HAP-1 (cell line): ENCODE measurements around the gene GFOD1.
"Not testable (repeated sequence)": the region's sequence is repeated elsewhere in the genome, so short reads cannot be mapped to it uniquely, and the experiment has no call there.

Experiments
- DNase-seq, 2 experiments: peaks; one replicate each; pipeline ENCODE4 v3.0.0-alpha.2; 2016 to 2020; ENCODE audit warnings: low spot score in 2 of 2
- H3K27me3 ChIP-seq: fragments of 250-450 bp; sonication (Bioruptor Pico); 2 replicates; pipeline ENCODE4 v1.5.1; 2020; ENCODE audit warnings: low read depth, mild to moderate bottlenecking, moderate library complexity
- H3K36me3 ChIP-seq: fragments of 250-450 bp; sonication (Bioruptor Pico); replicated peaks from 2 replicates; pipeline ENCODE4 v1.5.1; 2020; ENCODE audit warnings: mild to moderate bottlenecking
- H3K4me1 ChIP-seq: fragments of 250-450 bp; sonication (Bioruptor Pico); 2 replicates; pipeline ENCODE4 v1.5.1; 2020; ENCODE audit warnings: mild to moderate bottlenecking
- H3K4me3 ChIP-seq: fragments of 250-450 bp; sonication (Bioruptor Pico); 2 replicates; pipeline ENCODE4 v1.5.1; 2020; ENCODE audit warnings: mild to moderate bottlenecking, moderate library complexity
- H3K9me3 ChIP-seq: fragments of 250-450 bp; sonication (Bioruptor Pico); 2 replicates; pipeline ENCODE4 v1.5.1; 2020; ENCODE audit warnings: mild to moderate bottlenecking, moderate library complexity
- in situ Hi-C: fragments of 300-500 bp; cut with MboI; formaldehyde crosslinking; loops from 3 replicates; pipeline ENCODE4 v1.14.3; 2020; ENCODE audit warnings: low sequenced_read_pairs, inconsistent platforms, mixed read lengths

GFOD1 gene

DNA sequence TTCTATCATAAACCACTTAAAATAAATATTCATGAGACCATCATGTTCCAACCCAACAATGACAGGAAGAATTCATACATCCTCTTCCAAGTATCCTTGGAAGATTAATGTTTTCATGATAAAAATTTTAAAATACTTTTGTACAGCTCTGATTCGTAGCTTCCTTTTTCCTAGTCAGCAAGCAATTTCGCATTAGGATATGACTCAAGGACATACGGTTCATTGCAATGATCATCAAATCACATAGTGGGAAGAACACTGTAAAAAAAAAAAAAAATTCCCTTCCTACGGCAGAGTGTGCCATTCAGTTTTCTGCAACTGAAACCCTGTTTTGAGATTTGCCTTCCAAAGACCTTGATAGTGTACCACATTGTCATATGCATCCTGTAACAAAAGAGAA lies 35.3 kb upstream of the GFOD1 start:
- Histone ChIP-seq H3K36me3 (no peaks in the 10 kb centered on the region), H3K27me3 (no peaks in the 10 kb centered on the region), H3K4me1 (no peaks in the 10 kb centered on the region), H3K4me3 (no peak overlapping the region), H3K9me3 (no peaks in the 10 kb centered on the region)
- DNase-seq = no peak
- in situ Hi-C loops = no loop called here

DNA sequence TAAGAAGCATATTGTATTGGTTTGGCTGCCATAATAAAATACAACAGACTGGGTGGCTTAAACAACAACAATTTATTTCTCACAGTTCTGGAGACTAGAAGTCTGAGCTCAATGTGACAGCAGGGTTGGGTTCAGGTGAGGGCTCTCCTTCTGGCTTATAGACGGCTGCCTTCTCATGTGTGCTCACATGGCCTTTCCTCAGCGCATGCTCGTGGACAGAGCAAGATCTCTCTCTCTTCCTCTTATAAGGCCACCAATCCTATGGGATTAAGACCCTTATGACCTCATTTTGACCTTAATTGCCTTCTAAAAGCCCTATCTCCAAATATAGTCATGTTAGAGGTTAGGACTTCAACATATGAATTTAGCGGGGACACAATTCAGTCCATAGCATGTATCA lies 32.4 kb upstream of the GFOD1 start:
- no peaks in the 10 kb centered on the region for H3K27me3 ChIP-seq
- in situ Hi-C loops = no loop called here
- no peak for DNase-seq
- no peaks in the 10 kb centered on the region for H3K4me1 ChIP-seq
- H3K4me3 ChIP-seq = no peak overlapping the region
- H3K36me3 ChIP-seq = no peaks in the 10 kb centered on the region
- no peaks in the 10 kb centered on the region for H3K9me3 ChIP-seq

DNA sequence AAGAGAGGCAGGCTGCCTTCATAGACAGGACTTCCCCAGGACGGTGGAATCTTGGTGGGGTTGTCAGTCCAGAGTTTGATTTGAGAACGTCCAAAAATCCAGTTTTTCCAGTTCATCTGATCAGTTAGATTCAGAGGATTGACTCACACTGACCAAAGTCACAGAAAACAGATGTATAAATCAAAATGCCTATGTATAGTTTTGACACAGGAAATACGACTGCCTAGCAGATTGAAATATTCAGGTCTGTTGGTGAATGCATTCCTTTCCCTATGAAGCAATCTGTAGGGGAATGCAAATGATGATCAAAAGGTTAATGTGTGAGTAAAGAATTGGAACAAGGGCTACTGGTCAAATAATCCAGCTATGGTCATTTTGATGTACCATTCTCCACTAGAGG lies 29.7 kb upstream of the GFOD1 start:
- Histone ChIP-seq H3K4me3 (no peak overlapping the region), H3K36me3 (no peaks in the 10 kb centered on the region), H3K27me3 (no peaks in the 10 kb centered on the region), H3K9me3 (no peaks in the 10 kb centered on the region), H3K4me1 (no peaks in the 10 kb centered on the region)
- in situ Hi-C loops = no loop called here
- no peak for DNase-seq

DNA sequence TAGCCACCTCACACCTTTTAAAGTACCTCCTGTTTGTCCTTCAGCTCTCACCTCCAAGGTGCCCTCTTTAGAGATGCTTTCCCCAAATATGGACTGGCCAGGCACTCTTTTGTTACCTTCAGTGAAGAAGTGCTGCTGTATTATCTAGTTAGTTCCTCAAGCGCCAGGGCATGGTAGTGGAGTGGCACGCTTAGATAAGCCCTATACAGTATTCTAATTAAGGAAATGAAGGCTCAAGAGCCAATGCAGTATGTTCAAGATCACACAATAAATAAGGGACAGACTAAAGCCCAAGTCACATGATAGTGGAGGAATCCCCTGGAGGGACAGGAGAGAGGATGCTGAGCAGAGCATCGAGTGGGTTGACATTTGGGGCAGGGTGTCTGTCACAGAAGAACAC lies 28.5 kb upstream of the GFOD1 start:
- in situ Hi-C loops = no loop called here
- Histone ChIP-seq H3K4me1 (no peaks in the 10 kb centered on the region), H3K9me3 (no peaks in the 10 kb centered on the region), H3K27me3 (no peaks in the 10 kb centered on the region), H3K4me3 (no peak overlapping the region), H3K36me3 (no peaks in the 10 kb centered on the region)
- DNase-seq = no peak

DNA sequence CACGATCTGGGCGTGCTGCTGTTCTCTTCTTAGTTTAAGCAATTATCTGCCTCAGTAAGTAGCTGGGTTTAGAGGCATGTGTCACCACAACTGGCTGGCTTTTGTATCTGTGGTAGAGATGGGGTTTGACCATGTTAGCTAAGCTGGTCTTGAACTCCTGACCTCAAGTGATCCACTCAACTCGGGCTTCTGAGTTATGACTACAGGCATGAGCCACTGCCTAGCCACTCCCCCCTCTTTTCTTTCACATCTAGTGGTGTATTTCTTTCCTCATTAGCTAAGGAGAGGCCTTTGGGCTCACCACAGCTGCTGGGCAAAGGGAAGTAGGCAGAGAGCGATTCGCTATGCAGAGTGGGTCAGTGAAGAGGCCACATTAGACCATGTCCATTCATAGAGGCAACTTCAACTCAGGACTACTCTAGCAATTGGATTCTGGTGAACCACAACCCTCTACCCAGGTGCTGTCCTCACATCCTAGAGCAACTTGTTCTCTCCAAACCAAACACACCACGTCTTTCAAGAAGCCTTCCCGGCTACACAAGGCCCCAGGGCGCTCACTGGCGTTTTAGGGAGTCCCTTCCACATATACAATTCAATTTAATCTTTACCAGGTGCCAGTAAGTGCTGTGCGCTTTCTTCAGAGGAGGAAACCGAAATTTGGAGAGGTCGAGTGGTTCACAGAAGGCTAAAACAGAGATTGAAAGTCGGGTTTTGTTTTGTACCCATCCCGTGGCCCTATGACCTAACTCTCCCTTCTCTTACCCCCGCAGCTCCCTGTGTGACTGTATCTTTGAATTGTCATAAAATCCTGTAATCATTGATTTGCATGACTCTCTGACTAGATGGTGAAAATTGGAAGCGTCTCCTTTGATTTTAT lies 26.5 kb upstream of the GFOD1 start:
- no peaks in the 10 kb centered on the region for H3K27me3 ChIP-seq
- no peaks in the 10 kb centered on the region for H3K36me3 ChIP-seq
- H3K4me3 ChIP-seq = no peak overlapping the region
- H3K4me1 ChIP-seq = no peaks in the 10 kb centered on the region
- in situ Hi-C loops = no loop called here
- no peak for DNase-seq
- H3K9me3 ChIP-seq = no peaks in the 10 kb centered on the region

DNA sequence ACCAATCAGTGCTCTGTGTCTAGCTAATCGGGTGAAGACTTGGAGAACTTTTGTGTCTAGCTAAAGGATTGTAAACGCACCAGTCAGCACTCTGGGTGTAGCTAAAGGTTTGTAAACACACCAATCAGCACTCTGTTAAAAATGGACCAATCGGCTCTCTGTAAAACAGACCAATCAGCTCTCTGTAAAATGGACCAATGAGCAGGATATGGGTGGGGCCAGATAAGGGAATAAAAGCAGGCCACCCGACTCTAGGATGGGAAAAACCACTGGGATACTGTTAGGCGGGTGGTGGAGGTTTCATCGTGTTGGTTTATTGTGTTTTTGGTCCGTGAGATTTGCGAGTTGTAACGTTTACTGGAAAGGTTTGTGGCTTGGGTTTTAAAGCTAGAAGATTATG lies 25.5 kb upstream of the GFOD1 start:
- in situ Hi-C loops = no loop called here
- Histone ChIP-seq H3K4me3 (no peak overlapping the region), H3K36me3 (no peaks in the 10 kb centered on the region), H3K9me3 (no peaks in the 10 kb centered on the region), H3K27me3 (no peaks in the 10 kb centered on the region), H3K4me1 (no peaks in the 10 kb centered on the region)
- DNase-seq = no peak

DNA sequence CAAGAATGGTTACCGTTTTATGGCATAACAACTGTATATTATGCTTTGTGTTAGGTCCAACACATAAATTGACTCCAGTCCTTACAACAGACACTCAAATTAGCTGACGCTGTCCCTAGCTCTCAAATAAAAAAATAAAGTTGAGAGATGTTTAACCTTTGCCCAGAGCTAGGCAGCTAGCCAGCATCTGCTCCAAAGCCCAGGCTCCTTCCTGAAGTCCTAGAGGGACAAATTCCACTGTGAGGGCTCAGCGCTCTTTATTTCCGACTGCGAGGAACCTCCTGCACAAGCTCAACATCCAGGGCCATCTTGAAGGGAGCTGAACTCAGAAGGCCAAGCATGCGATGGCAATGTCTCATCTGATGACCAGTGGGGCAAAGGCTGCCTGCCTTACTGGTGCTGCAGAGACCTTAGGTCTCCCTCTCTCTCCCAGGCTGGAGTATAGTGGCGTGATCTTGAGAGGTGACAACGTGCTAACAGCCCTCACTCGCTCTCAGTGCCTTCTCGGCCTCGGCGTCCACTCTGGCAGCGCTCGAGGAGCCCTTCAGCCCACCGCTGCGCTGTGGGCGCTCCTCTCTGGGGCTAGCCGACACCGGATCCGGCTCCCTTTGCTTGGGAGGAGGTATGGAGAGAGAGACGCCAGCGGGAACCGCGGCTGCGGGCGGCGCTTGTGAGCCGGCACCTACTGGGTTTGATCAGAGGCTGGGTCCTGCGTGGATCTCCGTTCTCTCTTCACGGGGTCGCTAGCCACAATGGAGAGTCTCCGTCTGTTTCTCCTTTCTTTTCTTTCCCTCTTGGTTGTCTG lies 24.7 kb upstream of the GFOD1 start:
- in situ Hi-C loops = no loop called here
- Histone ChIP-seq H3K4me1 (no peaks in the 10 kb centered on the region), H3K9me3 (no peaks in the 10 kb centered on the region), H3K36me3 (no peaks in the 10 kb centered on the region), H3K27me3 (no peaks in the 10 kb centered on the region), H3K4me3 (no peak overlapping the region)
- no peak for DNase-seq

DNA sequence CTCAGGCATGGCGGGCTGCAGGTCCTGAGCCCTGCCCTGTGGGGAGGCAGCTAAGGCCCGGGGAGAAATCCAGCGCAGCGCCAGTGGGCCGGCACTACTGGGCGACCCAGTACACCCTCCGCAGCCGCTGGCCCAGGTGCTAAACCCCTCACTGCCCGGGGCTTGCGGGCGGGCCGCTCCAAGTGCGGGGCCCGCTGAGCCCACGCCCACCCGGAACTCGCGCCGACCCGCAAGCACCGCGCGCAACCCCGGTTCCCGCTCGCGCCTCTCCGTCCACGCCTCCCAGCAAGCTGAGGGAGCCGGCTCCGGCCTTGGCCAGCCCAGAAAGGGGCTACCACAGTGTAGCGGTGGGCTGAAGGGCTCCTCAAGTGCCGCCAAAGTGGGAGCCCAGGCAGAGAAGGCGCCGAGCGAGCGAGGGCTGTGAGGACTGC lies 23.8 kb upstream of the GFOD1 start:
- H3K4me1 ChIP-seq, H3K27me3 ChIP-seq, H3K36me3 ChIP-seq, DNase-seq, H3K4me3 ChIP-seq, in situ Hi-C loops, H3K9me3 ChIP-seq: not testable (repeated sequence)

DNA sequence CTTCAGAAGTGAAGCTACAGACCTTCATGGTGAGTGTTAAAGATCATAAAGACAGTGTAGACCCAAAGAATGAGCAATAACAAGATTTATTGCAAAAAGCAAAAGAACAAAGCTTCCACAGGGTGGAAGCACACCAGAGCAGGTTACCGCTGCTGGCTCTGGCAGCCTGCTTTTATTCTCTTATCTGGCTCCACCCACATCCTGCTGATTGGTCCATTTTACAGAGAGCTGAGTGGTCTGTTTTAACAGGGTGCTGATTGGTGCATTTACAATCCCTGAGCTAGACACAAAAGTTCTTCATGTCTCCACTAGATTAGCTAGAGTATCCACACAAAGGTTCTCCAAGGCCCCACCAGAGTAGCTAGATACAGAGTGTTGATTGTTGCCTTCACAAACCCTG lies 23.0 kb upstream of the GFOD1 start:
- H3K9me3 ChIP-seq, DNase-seq, in situ Hi-C loops, H3K4me3 ChIP-seq, H3K4me1 ChIP-seq, H3K27me3 ChIP-seq, H3K36me3 ChIP-seq: not testable (repeated sequence)

DNA sequence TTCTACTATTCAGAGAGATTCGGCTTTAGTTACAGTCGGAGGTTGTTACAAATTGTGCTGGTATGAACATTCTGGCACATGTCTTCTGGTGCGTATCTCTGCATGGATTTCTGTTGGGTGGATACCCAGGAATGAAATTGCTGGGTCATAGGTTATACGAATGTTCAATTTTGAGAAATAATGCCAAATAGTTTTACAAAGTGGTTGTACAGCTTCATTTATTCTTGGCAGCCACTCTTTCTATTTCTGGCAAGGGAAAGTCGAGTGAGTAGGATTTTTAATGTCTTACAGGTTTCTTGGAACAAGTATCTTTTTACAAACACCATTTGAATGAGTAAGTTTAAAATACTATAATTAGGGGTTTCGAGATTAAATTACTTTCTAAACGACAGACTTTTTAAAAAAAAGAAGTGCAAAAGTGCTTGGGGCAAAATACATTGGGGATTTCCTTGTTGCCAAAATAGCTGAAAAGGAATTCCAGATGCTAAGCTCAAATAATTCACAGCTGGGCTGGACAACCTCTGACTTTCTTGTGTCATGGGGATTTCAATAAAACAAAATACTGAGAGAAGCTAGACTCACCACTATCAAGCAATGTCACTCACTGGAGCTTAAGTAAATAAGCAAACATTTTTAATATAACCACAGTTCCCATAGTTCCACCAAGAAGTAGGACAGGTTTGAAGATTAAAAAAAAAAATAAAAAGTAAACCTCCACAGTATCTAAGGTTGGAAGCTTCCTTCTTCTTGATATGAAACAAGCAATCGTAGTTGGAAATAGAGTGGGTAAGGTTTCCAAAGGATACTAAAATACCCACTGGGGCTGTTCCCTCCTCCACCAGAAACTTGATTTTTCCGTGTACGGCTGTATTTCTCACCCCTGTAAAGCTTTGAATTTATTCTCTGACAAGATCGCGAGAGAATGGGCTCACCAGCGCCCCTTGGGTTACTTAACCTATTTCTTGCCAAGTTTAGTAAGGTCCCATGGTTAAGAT lies 21.6 kb upstream of the GFOD1 start:
- in situ Hi-C loops = no loop called here
- Histone ChIP-seq H3K4me3 (no peak overlapping the region), H3K36me3 (no peaks in the 10 kb centered on the region), H3K27me3 (no peaks in the 10 kb centered on the region), H3K4me1 (no peaks in the 10 kb centered on the region), H3K9me3 (no peaks in the 10 kb centered on the region)
- DNase-seq = no peak

DNA sequence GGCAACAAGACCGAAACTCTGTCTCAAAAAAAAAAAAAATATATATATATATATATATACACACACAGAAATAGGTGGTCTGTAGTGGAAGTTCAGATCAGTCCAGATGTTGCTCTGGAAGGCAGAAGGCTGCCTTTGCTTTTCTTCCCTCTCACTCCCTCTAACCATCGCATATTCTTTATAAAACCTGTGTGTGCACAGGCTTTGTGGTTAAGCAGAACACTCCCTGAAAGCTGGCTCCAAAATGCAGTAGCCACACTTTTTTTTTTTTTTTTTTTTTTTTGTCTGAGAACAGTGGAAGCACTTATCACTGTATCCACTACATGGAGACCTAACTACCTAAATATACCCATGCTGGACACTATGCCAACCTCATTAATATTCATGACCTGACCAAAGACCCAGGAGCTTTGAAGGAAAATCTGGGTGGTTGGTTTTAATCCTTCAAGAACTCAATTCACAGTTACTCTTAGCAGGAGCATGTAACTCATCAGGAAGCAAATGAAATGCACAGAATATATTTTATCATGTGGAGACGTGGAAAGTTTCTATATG lies 20.0 kb upstream of the GFOD1 start:
- H3K27me3 ChIP-seq = no peaks in the 10 kb centered on the region
- H3K4me3 ChIP-seq = no peak overlapping the region
- no peaks in the 10 kb centered on the region for H3K36me3 ChIP-seq
- in situ Hi-C loops = no loop called here
- H3K9me3 ChIP-seq = no peaks in the 10 kb centered on the region
- no peaks in the 10 kb centered on the region for H3K4me1 ChIP-seq
- no peak for DNase-seq

DNA sequence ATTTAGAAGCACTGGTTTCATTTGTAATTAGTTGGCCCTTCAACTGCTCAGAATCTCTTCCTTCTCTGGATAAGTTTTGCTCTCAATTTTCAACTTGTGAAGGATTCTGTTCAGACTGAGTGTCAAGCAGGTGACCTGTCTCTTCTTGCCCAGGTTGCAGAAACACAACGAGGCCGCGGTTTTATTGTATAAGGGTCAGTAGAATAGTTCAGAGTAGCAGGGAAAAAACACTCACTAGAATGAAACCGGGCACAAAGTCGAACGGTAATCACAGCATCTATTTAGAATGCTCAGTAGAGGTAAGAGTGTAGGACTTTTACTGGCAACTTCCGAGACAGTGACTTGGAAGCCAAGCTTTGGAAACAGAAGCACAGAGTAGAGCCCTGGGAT lies 17.9 kb upstream of the GFOD1 start:
- Histone ChIP-seq H3K9me3 (no peaks in the 10 kb centered on the region), H3K4me3 (no peak overlapping the region), H3K27me3 (no peaks in the 10 kb centered on the region), H3K36me3 (no peaks in the 10 kb centered on the region), H3K4me1 (no peaks in the 10 kb centered on the region)
- in situ Hi-C loops = no loop called here
- no peak for DNase-seq

DNA sequence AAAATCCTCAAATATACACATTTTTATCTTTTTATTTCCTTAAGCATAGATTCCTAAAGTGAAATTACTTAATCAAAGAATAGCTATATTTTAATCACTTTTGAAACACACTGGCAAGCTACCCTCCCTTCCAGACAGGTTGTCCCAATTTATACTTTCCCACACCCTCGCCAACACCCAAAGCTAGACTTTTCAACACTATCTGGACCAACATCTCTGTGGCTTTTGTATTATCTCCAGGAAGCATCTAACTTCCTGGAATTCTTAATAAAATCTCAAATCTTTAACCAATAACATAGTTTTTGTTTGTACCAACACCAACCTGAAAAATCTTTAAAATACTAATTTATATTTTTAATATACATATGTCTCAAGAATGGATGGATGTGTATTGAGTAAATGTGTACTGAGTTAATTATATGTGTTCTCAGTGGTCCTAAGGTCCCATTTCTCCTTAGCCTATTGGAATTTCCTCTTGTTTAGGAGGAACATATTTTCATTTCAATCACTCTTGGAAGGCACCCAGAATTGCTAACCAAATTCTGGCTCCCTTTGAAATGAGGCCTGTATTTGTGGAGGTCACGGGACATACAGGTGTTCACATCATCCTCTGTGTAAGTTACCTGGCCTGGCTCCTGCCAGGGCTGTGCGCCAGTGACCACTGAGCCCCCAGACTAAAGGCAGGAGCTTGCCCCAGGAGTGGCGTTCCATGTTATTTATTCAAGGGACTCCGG lies 17.4 kb upstream of the GFOD1 start:
- Histone ChIP-seq H3K9me3 (no peaks in the 10 kb centered on the region), H3K27me3 (no peaks in the 10 kb centered on the region), H3K4me3 (no peak overlapping the region), H3K36me3 (no peaks in the 10 kb centered on the region), H3K4me1 (no peaks in the 10 kb centered on the region)
- DNase-seq = no peak
- in situ Hi-C loops = no loop called here
